Endothelial cell of umbilical vein (primary cell): ENCODE measurements around the gene RILPL1.

Source experiments
- MAX ChIP-seq: IDR thresholded peaks from 2 replicates; pipeline ENCODE4 v1.6.1; 2011; ENCODE audit not compliant: insufficient read depth, insufficient read length
- POLR2A ChIP-seq: IDR thresholded peaks from 2 replicates; pipeline ENCODE4 v1.6.1; 2012; ENCODE audit warnings: low read depth, mild to moderate bottlenecking, control low read depth, low read length
- POLR2AphosphoS5 ChIP-seq: IDR thresholded peaks from 2 replicates; pipeline ENCODE4 v1.6.1; 2012; ENCODE audit warnings: low read depth, mild to moderate bottlenecking, control low read depth, low read length, moderate library complexity; ENCODE audit not compliant: insufficient read depth
- TF ChIP-seq, protein P1 (sequence below), 2 donors: IDR thresholded peaks; 1 replicate in 1 of 2; 2 replicates in 1 of 2; pipeline ENCODE4 v1.5.1; 2011; ENCODE audit warnings: low read length in 2 of 2, mild to moderate bottlenecking in 2 of 2, moderate library complexity in 2 of 2, control low read depth in 1 of 2, inconsistent platforms in 1 of 2, low read depth in 1 of 2; ENCODE audit not compliant: insufficient read depth in 1 of 2; ENCODE audit errors: extremely low read depth in 1 of 2

DNA sequence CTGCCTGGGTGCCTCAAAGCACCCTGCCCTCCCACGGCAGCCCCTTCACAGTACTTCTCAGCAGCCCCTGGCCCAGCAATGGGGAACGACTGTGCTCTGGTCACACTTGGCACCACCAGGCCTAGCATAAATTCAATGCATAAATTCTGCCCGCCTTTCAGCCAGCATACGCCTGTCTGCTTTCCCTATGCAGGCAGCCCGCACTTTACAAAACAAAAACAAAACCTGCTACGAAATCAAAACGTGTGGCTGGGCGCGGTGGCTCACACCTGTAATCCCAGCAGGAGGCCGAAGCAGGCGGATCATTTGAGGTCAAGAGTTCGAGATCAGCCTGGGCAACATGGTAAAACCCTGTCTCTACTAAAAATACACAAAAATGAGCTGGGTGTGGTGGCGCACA is 42.0 kb downstream of the RILPL1 start:
- TF ChIP-seq, protein P1, sequence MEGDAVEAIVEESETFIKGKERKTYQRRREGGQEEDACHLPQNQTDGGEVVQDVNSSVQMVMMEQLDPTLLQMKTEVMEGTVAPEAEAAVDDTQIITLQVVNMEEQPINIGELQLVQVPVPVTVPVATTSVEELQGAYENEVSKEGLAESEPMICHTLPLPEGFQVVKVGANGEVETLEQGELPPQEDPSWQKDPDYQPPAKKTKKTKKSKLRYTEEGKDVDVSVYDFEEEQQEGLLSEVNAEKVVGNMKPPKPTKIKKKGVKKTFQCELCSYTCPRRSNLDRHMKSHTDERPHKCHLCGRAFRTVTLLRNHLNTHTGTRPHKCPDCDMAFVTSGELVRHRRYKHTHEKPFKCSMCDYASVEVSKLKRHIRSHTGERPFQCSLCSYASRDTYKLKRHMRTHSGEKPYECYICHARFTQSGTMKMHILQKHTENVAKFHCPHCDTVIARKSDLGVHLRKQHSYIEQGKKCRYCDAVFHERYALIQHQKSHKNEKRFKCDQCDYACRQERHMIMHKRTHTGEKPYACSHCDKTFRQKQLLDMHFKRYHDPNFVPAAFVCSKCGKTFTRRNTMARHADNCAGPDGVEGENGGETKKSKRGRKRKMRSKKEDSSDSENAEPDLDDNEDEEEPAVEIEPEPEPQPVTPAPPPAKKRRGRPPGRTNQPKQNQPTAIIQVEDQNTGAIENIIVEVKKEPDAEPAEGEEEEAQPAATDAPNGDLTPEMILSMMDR (IDR thresholded peaks at IDR 0.05; ENCODE audit: extremely low read depth in 1 of 2, insufficient read depth in 1 of 2, low read depth in 1 of 2, low read length in 2 of 2): no peak
- no peak for TF ChIP-seq POLR2A
- TF ChIP-seq MAX: no peak
- no peak for TF ChIP-seq POLR2AphosphoS5
